Testis (tissue), 2 donors: ENCODE results near the gene NBPF11.
"Not testable (repeated sequence)": the region's sequence is repeated elsewhere in the genome, so short reads cannot be mapped to it uniquely, and the experiment has no call there.

Experiments
- POLR2A ChIP-seq: fragments of 450-650 bp; IDR thresholded peaks from one replicate; pipeline ENCODE4 v1.6.1; 2017; ENCODE audit warnings: antibody characterized with exemption, mild to moderate bottlenecking, moderate library complexity
- TF ChIP-seq, protein P1 (sequence below), 3 experiments: fragments of 450-650 bp in 2 of 3; fragments of 200-600 bp in 1 of 3; sonication (generic) in 1 of 3; IDR thresholded peaks; one replicate each; pipeline ENCODE4 v1.5.1; 2016 to 2019; ENCODE audit warnings: antibody characterized with exemption in 3 of 3, mild to moderate bottlenecking in 2 of 3, moderate library complexity in 1 of 3

- TF ChIP-seq, protein P1, sequence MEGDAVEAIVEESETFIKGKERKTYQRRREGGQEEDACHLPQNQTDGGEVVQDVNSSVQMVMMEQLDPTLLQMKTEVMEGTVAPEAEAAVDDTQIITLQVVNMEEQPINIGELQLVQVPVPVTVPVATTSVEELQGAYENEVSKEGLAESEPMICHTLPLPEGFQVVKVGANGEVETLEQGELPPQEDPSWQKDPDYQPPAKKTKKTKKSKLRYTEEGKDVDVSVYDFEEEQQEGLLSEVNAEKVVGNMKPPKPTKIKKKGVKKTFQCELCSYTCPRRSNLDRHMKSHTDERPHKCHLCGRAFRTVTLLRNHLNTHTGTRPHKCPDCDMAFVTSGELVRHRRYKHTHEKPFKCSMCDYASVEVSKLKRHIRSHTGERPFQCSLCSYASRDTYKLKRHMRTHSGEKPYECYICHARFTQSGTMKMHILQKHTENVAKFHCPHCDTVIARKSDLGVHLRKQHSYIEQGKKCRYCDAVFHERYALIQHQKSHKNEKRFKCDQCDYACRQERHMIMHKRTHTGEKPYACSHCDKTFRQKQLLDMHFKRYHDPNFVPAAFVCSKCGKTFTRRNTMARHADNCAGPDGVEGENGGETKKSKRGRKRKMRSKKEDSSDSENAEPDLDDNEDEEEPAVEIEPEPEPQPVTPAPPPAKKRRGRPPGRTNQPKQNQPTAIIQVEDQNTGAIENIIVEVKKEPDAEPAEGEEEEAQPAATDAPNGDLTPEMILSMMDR (IDR thresholded peaks at IDR 0.05) = not testable (repeated sequence)
- TF ChIP-seq POLR2A = not testable (repeated sequence)
Observed at GRCh38 chr1:148122341-148122740, 29.7 kb downstream of the NBPF11 start.
